Ovary (tissue), 3 donors: ENCODE data around the gene CHURC1.

Experiments
- EP300 ChIP-seq: sonication (generic); formaldehyde crosslinking; IDR thresholded peaks from one replicate; pipeline ENCODE4 v1.6.1; 2017; ENCODE audit warnings: antibody characterized with exemption
- POLR2A ChIP-seq: fragments of 450-650 bp; IDR thresholded peaks from one replicate; pipeline ENCODE4 v1.6.1; 2017; ENCODE audit warnings: antibody characterized with exemption, mild to moderate bottlenecking, moderate library complexity
- TF ChIP-seq, protein P1 (sequence below), 3 donors: fragments of 450-650 bp in 2 of 3; fragments of 200-600 bp in 1 of 3; IDR thresholded peaks; one replicate each; pipeline versions ENCODE4 v1.5.1 to v1.8.0; 2016 to 2022; ENCODE audit warnings: antibody characterized with exemption in 3 of 3, mild to moderate bottlenecking in 1 of 3
- donor health status: DM: no; HTN: no; CAD: no.

DNA sequence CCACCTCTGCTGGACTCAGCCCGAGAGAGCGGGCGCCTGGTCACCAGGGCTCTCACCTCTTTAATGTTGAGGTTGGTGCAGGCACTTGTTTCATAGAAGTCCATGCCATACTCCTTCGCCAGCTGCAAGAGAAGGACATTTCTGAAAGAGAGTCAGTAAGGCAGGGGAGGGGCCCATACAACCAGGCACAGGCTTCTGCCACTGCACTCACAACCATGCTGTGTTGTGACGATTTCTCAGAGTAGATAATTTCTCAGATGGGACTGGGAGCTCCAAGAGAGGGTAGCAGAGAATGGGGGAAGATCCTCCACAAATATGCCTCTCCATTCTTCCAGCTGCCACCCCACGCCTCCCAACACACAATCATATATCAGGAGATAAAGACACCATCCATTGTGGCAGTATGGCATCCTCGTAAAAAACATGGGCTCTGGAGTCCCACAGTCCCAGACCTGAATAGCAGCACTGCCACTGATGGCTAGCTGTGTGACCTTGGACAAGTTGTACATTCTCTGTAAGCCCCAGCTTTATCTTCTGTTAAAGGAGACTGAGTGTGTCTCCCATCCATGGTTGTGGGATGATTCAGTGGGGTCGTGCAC, 34.5 kb downstream of the CHURC1 start:
- TF ChIP-seq, protein P1, sequence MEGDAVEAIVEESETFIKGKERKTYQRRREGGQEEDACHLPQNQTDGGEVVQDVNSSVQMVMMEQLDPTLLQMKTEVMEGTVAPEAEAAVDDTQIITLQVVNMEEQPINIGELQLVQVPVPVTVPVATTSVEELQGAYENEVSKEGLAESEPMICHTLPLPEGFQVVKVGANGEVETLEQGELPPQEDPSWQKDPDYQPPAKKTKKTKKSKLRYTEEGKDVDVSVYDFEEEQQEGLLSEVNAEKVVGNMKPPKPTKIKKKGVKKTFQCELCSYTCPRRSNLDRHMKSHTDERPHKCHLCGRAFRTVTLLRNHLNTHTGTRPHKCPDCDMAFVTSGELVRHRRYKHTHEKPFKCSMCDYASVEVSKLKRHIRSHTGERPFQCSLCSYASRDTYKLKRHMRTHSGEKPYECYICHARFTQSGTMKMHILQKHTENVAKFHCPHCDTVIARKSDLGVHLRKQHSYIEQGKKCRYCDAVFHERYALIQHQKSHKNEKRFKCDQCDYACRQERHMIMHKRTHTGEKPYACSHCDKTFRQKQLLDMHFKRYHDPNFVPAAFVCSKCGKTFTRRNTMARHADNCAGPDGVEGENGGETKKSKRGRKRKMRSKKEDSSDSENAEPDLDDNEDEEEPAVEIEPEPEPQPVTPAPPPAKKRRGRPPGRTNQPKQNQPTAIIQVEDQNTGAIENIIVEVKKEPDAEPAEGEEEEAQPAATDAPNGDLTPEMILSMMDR (IDR thresholded peaks at IDR 0.05) = no peak
- TF ChIP-seq POLR2A (no peak), EP300 (no peak)
